Activated CD4-positive, alpha-beta memory T cell treated with anti-CD3 and anti-CD28 coated beads for 36 hours (primary cell): ENCODE measurements around the gene COX6B1. TPM values are rescaled to one million over a fixed set of nuclear protein-coding genes. Genes with fewer than 3 reads are reported as not detected.
"Not testable (repeated sequence)": the region's sequence is repeated elsewhere in the genome, so short reads cannot be mapped to it uniquely, and the experiment has no call there.

Source experiments
- CTCF ChIA-PET: fragments of 350-600 bp; sonication (Branson Sonifier 250); formaldehyde crosslinking; loops from one replicate; lab custom pipeline; 2021; ENCODE audit warnings: antibody characterized with exemption, inconsistent platforms; lab: Charles Lee
- POLR2A ChIA-PET: fragments of 350-600 bp; sonication (Branson Sonifier 250); formaldehyde crosslinking; loops from one replicate; lab custom pipeline; 2021; ENCODE audit warnings: antibody characterized with exemption; lab: Charles Lee
- DNase-seq: peaks from one replicate; pipeline ENCODE4 v3.0.0-alpha.2; 2020
- H3K27ac Mint-ChIP-seq: one replicate; pipeline ENCODE4 v1.8.0; 2021; ENCODE audit warnings: mixed read lengths
- H3K27me3 Mint-ChIP-seq: one replicate; pipeline ENCODE4 v1.8.0; 2021; ENCODE audit warnings: mixed read lengths
- H3K36me3 Mint-ChIP-seq: one replicate; pipeline ENCODE4 v1.8.0; 2021; ENCODE audit warnings: mixed read lengths
- H3K4me1 Mint-ChIP-seq: one replicate; pipeline ENCODE4 v1.8.0; 2021; ENCODE audit warnings: low read depth, mixed read lengths
- H3K4me3 Mint-ChIP-seq: one replicate; pipeline ENCODE4 v1.8.0; 2021; ENCODE audit warnings: mild to moderate bottlenecking, mixed read lengths
- H3K9me3 Mint-ChIP-seq: one replicate; pipeline ENCODE4 v1.8.0; 2021; ENCODE audit warnings: mixed read lengths
- intact Hi-C: fragments of 100-400 bp; cut with micrococcal nuclease; formaldehyde crosslinking; loops from one replicate; pipeline ENCODE4 v1.15.1; 2023
- total RNA-seq, 2 experiments: library from RNA; stranded (reverse); gene quantifications; one replicate each; pipeline ENCODE4 v1.2.3, GENCODE V29; 2021

The COX6B1 gene, protein sequence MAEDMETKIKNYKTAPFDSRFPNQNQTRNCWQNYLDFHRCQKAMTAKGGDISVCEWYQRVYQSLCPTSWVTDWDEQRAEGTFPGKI
- 100 to 1,000 TPM; 444 to 453 TPM for total RNA-seq

GRCh38 chr19:35648017-35648961 is at the start of gene COX6B1:
TSS of gene COX6B1 (plus strand) at chr19:35648323. CDS start at chr19:35651244, 2,921 bp downstream.
- Mint-ChIP-seq H3K36me3 (peaks cover 15% of the 10 kb centered on the region), H3K9me3 (no peaks in the 10 kb centered on the region), H3K4me3 (peak within 1 kb of the TSS; percentile 97), H3K27me3 (no peaks in the 10 kb centered on the region), H3K27ac (peak within 1 kb of the TSS; percentile 85), H3K4me1 (peaks cover 37% of the 10 kb centered on the region)
- DNase-seq, result peak; percentile 96
- CTCF ChIA-PET, result interaction anchor here (0.6 to 1.4 kb wide), 12 partner anchors 9 to 283 kb away, joined by 3 to 10 read pairs (median 4); no protein-coding TSS in a partner anchor
- intact Hi-C loops, result loop anchor here (1.0 to 10.0 kb wide), 4 partner anchors 25 to 487 kb away; partner anchors contain the start of genes IGFLR1, LIN37, PSENEN and THAP8
- POLR2A ChIA-PET, result interaction anchor here (0.5 to 1.2 kb wide), 9 partner anchors 9 to 569 kb away, joined by 3 to 9 read pairs (median 3); partner anchors contain the start of gene LIN37

- Mint-ChIP-seq H3K27me3 (peaks cover 1% of the 10 kb centered on the region), H3K27ac (no peak overlapping the region), H3K9me3 (peaks cover 2% of the 10 kb centered on the region), H3K4me3 (no peak overlapping the region), H3K36me3 (no peaks in the 10 kb centered on the region), H3K4me1 (no peaks in the 10 kb centered on the region)
- ChIA-PET POLR2A (no interaction called here), CTCF (interaction anchor here (2.3 kb wide), 1 partner anchor 53 kb away, joined by 8 read pairs; no protein-coding TSS in a partner anchor)
- no peak for DNase-seq
- intact Hi-C loops, result no loop called here
Observed at GRCh38 chr19:35601971-35602370, 46.2 kb upstream of the COX6B1 start.

- H3K27me3 Mint-ChIP-seq, H3K4me1 Mint-ChIP-seq, CTCF ChIA-PET, H3K4me3 Mint-ChIP-seq, intact Hi-C loops, POLR2A ChIA-PET, DNase-seq, H3K27ac Mint-ChIP-seq, H3K36me3 Mint-ChIP-seq: not testable (repeated sequence)
- peaks cover 18% of the 10 kb centered on the region for H3K9me3 Mint-ChIP-seq
Observed at GRCh38 chr19:35604436-35604835, 43.7 kb upstream of the COX6B1 start.

- Mint-ChIP-seq H3K4me1 (peaks cover 22% of the 10 kb centered on the region), H3K9me3 (peaks cover 18% of the 10 kb centered on the region)
- H3K27ac Mint-ChIP-seq, DNase-seq, H3K27me3 Mint-ChIP-seq, intact Hi-C loops, POLR2A ChIA-PET, H3K36me3 Mint-ChIP-seq, H3K4me3 Mint-ChIP-seq: not testable (repeated sequence)
- CTCF ChIA-PET, result interaction anchor here (0.7 kb wide), 1 partner anchor 492 kb away, joined by 3 read pairs; no protein-coding TSS in a partner anchor
Observed at GRCh38 chr19:35607170-35607569, 41.0 kb upstream of the COX6B1 start.

DNA sequence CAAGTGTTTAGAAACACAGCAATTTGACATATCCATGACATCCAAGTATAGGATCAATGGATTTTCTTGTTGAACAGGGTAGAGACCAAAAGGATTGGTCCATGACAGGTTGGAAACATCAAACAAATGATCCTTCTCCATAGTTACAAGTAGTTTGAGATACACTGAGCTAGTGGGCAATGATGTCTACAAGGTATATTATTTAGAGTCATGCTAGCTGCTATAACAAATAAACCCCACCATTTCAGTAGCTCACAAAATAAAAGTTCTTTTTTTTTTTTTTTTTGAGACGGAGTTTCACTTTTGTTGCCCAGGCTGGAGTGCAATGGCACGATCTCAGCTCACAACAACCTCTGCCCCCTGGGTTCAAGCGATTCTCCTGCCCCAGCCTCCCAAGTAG is 40.5 kb upstream of the COX6B1 start:
- POLR2A ChIA-PET, result no interaction called here
- intact Hi-C loops, result no loop called here
- Mint-ChIP-seq H3K4me3 (no peak overlapping the region), H3K36me3 (peaks cover 8% of the 10 kb centered on the region), H3K27me3 (peaks cover 1% of the 10 kb centered on the region), H3K9me3 (peaks cover 18% of the 10 kb centered on the region), H3K4me1 (peaks cover 23% of the 10 kb centered on the region), H3K27ac (no peak overlapping the region)
- DNase-seq, result no peak
- CTCF ChIA-PET, result interaction anchor here (0.7 kb wide), 2 partner anchors 58 to 493 kb away, joined by 3 read pairs; no protein-coding TSS in a partner anchor

DNA sequence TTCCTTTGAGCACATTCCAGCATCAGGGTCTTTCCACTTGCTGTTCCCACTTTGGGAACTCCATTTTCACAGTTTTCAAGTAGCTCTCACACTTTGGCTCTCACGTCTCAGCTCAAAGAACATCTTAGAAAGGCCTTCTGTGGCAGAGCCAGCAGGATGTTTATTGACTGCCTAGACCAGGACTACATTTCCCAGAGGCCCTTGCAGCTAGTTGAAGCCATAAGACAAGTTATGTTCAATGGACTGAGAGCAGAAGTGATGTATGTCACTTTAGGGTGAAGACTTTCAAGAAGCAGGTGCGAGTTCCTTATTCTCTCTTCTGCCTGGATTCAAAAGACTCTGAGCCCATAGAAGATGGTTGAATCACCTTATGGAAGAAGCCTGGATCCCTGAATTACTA is 39.9 kb upstream of the COX6B1 start:
- CTCF ChIA-PET, result interaction anchor here (0.7 kb wide), 1 partner anchor 59 kb away, joined by 3 read pairs; no protein-coding TSS in a partner anchor
- H3K27me3 Mint-ChIP-seq, result peaks cover 1% of the 10 kb centered on the region
- no peak for DNase-seq
- peaks cover 18% of the 10 kb centered on the region for H3K9me3 Mint-ChIP-seq
- no peak overlapping the region for H3K4me3 Mint-ChIP-seq
- intact Hi-C loops, result no loop called here
- peaks cover 8% of the 10 kb centered on the region for H3K36me3 Mint-ChIP-seq
- no peak overlapping the region for H3K27ac Mint-ChIP-seq
- POLR2A ChIA-PET, result no interaction called here
- peaks cover 25% of the 10 kb centered on the region for H3K4me1 Mint-ChIP-seq

GRCh38 chr19:35609851-35610353 is 38.2 kb upstream of the COX6B1 start:
- ChIA-PET POLR2A (no interaction called here), CTCF (interaction anchor here (0.8 kb wide), 1 partner anchor 99 kb away, joined by 3 read pairs; no protein-coding TSS in a partner anchor)
- H3K27me3 Mint-ChIP-seq, result peaks cover 1% of the 10 kb centered on the region
- no peak overlapping the region for H3K4me3 Mint-ChIP-seq
- intact Hi-C loops, result loop anchor here (5.0 kb wide), 1 partner anchor 63 kb away; the partner anchor contains the start of gene TMEM147
- peaks cover 18% of the 10 kb centered on the region for H3K9me3 Mint-ChIP-seq
- DNase-seq, result peak; percentile 59
- peak overlapping the region; percentile 82 for H3K27ac Mint-ChIP-seq
- H3K4me1 Mint-ChIP-seq, result peaks cover 31% of the 10 kb centered on the region
- peaks cover 8% of the 10 kb centered on the region for H3K36me3 Mint-ChIP-seq

GRCh38 chr19:35612224-35612558 is 35.9 kb upstream of the COX6B1 start:
- CTCF ChIA-PET, result interaction anchor here (1.0 to 2.4 kb wide), 4 partner anchors 19 to 631 kb away, joined by 3 to 13 read pairs (median 3); no protein-coding TSS in a partner anchor
- H3K9me3 Mint-ChIP-seq, result peaks cover 14% of the 10 kb centered on the region
- peak overlapping the region; percentile 83 for H3K4me3 Mint-ChIP-seq
- DNase-seq, result no peak
- H3K27ac Mint-ChIP-seq, result peak overlapping the region; percentile 81
- peaks cover 1% of the 10 kb centered on the region for H3K27me3 Mint-ChIP-seq
- POLR2A ChIA-PET, result interaction anchor here (1.2 to 2.1 kb wide), 3 partner anchors 9 to 32 kb away, joined by 3 to 14 read pairs (median 4); no protein-coding TSS in a partner anchor
- intact Hi-C loops, result loop anchor here (1.0 to 5.0 kb wide), 3 partner anchors 16 to 65 kb away; partner anchors contain the start of gene TMEM147
- H3K36me3 Mint-ChIP-seq, result peaks cover 12% of the 10 kb centered on the region
- H3K4me1 Mint-ChIP-seq, result peaks cover 31% of the 10 kb centered on the region

- H3K27me3 Mint-ChIP-seq, result peaks cover 1% of the 10 kb centered on the region
Observed at GRCh38 chr19:35612559-35613321, 35.4 kb upstream of the COX6B1 start, which contains the start of gene HAUS5. TSS of gene HAUS5 (plus strand) at chr19:35612735. CDS start at chr19:35612795, 60 bp downstream.

DNA sequence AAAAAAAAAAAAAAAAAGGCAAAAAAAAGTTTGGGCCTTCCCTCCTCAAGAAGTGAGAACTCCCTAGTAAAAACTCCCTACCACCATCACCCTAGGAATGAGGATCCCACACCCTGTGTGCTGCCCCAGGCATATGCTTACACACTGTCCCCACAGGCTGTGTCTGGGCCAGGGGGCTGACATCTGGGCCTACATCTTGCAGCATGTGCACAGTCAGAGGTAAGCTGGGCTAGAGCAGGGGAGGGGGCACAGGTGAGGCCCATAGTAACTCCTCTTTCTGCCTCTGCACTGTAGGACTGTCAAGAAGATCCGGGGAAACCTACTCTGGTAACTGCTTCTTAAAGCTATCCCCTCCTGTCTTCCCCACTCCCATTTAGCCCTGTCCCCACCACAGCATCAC is 34.5 kb upstream of the COX6B1 start:
- Mint-ChIP-seq H3K4me1 (peaks cover 30% of the 10 kb centered on the region), H3K27me3 (peaks cover 1% of the 10 kb centered on the region), H3K36me3 (peaks cover 8% of the 10 kb centered on the region), H3K4me3 (peak overlapping the region; percentile 83), H3K27ac (peak overlapping the region; percentile 81), H3K9me3 (peaks cover 3% of the 10 kb centered on the region)
- intact Hi-C loops, result loop anchor here (2.0 to 5.0 kb wide), 2 partner anchors 31 to 66 kb away; partner anchors contain the start of gene TMEM147
- CTCF ChIA-PET, result interaction anchor here (2.4 kb wide), 1 partner anchor 65 kb away, joined by 13 read pairs; no protein-coding TSS in a partner anchor
- DNase-seq, result no peak
- POLR2A ChIA-PET, result interaction anchor here (0.6 to 2.1 kb wide), 5 partner anchors 21 to 118 kb away, joined by 3 to 14 read pairs (median 3); no protein-coding TSS in a partner anchor

More at GRCh38 chr19:35612559-35613321, 35.4 kb upstream of the COX6B1 start, which contains the start of gene HAUS5:
- Mint-ChIP-seq H3K9me3 (peaks cover 10% of the 10 kb centered on the region), H3K27ac (peak within 1 kb of the TSS; percentile 81), H3K4me3 (peak within 1 kb of the TSS; percentile 83), H3K4me1 (peaks cover 31% of the 10 kb centered on the region), H3K36me3 (peaks cover 12% of the 10 kb centered on the region)
- DNase-seq, result peak; percentile 98
- POLR2A ChIA-PET, result interaction anchor here (0.6 to 2.1 kb wide), 7 partner anchors 9 to 117 kb away, joined by 3 to 14 read pairs (median 3); no protein-coding TSS in a partner anchor
- CTCF ChIA-PET, result interaction anchor here (1.0 to 2.4 kb wide), 4 partner anchors 19 to 632 kb away, joined by 3 to 13 read pairs (median 3); no protein-coding TSS in a partner anchor
- intact Hi-C loops, result loop anchor here (1.0 to 5.0 kb wide), 3 partner anchors 16 to 65 kb away; partner anchors contain the start of gene TMEM147
